ENCODE data around the gene NATD1.

The NATD1 gene

DNA sequence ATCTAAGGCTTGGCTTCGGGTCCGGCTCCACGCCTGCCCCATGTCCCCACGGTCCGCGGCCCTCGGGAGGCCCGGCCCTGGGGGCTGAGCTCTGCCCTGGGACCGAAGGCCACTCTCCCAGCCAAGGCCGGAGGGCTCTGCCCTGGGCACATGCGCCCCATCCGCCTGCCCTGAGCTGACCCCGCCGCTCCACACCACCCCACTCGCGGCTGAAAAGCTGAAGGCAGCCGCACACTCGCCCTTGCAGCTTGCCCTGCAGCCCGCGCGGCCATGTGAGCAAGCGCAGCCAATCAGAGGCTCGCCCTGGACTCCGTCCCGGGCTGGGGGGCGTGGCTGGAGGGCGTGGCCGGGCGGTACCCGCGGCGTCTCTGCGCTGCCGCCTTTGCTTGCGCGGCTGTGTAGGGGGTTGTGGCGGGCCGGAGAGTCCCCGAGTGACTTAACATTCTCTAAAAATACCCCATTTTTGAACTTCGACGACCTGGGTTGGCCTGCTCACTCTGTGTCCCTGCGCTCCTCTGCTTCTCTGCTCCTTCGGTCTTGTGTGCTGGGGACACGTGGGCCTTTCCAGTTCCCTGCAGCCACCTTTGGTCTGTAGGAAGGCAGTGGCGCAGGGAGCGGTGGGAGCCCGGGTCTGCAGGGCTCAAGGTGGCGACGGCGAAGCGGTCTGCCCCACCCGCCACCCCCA lies 22.5 kb upstream of the NATD1 start:
- DNase-seq (ENCODE audit: low spot score) = peak; percentile 90

DNA sequence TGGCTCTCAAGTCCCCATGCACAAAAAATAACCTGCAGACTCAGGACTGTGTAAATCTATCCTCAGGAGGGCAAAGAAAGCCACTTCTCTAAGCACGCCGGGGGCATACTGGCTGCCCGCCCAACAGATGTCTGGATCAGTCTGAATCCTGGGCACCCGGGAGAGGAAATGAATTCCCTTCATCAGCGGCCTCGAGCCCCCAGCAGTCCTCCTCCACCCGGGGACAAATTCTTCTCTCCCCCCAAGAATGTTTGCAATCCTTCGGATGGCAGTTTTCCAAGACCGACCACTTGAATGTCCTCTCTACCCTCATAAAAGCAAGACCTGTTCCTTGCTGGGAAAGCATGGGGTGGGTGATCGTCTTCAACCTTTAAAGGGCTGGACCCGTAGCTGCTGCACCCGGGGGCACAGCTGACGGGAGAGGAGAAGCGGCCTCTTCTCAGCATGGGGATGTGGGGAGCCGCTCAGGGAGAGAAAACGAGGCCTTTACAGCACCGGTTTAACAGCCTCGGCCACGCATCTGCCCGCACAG lies 21.9 kb upstream of the NATD1 start:
- DNase-seq (ENCODE audit: low spot score) = no peak

DNA sequence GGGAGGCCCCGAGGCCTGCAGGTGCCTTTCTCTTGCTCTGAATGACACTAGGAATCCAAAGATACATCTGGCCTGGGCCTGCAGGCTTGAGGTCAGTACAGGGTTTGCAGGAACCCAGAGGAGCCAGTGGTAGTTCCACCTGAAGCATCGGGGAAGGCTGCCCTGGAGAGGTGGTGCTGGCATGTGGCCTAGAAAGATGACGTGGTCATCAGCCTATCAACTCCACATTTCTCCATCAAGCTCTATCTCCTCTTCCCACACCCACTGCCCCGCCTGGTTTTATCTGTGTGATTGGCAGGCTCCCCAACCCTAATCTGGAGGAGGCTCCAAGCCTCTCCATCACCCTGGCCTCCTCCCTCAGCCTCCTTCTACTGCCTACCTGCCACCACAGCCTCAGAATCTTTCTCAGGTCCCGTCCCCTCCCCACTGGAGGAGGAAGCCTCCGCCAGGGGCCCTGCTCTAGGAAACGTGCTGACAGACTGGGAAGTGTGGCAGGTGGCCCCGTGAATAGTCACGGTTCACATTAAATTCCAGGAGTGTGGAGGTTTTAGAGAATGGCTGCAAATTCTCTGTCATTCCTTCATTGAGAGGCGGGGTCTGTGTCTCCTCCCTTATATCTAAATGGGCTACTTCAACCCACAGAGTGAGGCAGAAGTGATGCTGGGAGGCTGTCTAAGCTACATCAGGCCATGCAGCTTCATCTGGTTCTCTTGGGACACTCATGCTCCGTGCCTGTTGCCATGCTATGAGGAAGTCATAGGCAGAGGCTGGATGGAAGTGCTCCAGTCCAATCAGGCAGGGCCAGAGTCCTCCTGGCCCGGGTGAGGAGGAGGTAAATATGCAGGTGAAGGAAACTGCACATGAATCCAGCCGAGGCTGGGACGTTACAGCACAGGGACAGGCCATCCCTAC lies 19.9 kb upstream of the NATD1 start:
- DNase-seq (ENCODE audit: low spot score) = no peak

DNA sequence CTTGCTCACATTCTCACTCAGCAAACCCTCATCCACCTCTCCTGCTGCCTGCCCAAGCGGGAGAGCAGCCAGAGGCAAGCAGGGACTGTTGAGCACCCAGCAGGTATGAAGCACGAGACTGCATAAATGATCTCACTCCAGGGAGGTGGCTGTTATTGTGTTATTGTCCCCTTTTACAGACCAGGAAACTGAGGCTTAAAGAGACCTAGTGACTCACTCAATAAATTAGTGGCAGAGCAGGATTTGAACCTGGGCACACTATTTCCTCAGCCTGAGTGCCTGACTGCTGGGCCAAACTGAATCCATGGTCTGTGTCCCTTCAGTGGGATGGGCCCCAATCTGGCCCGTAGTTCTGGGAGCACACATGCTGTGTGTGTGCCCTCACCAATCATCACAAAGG lies 19.0 kb upstream of the NATD1 start:
- DNase-seq (ENCODE audit: low spot score) = no peak

DNA sequence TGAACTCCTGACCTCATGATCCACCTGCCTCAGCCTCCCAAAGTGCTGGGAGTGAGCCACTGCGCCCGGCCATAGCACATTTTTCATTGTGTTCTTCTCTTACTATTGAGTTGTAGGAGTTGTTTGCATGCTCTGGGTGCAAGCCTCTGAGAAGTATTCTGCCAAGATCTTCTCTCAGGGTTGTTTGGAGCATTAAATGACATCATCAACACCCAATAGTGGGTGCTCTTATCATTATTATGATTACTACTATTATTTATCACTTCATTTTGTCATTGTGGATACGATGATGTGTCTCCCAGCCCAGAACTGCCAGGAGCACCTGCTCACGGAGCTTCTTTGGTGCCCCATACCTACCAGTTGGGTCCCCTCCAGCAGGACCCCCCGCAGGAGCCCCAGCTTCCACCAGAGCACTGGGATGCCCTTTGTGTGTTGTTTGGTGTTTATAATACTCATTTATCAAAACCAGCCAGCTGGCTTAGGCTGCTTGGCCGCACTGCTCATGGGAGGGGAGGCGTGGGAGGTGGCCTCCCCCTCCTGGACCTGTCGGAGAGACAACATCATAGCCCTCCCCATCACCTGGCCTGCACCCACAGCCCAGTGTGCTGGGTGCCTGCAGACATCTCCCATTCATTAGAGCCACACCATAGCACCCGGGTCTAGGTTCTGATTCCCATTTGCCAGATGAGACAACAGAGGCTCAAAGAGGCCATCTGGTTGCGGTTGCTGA lies 18.4 kb upstream of the NATD1 start:
- DNase-seq (ENCODE audit: low spot score) = no peak

DNA sequence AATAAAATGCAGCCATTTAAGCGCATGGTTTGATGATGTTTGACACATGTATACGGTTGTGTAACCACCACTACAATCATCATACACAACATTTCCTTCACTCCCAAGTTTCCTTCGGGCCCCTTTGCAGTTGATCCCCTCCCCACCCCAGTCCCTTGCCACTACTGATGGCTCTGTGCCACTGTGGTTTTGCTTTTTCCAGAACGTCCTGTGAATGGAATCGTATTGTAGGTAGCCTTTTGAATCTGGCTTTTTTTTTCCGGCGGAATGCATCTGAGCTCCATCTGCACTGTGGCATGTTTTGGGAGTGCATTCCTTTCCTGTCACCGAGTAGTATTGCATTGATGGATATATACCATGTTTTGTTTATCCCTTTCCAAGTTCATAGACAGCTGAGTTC lies 16.2 kb upstream of the NATD1 start:
- no peak for DNase-seq (ENCODE audit: low spot score)

DNA sequence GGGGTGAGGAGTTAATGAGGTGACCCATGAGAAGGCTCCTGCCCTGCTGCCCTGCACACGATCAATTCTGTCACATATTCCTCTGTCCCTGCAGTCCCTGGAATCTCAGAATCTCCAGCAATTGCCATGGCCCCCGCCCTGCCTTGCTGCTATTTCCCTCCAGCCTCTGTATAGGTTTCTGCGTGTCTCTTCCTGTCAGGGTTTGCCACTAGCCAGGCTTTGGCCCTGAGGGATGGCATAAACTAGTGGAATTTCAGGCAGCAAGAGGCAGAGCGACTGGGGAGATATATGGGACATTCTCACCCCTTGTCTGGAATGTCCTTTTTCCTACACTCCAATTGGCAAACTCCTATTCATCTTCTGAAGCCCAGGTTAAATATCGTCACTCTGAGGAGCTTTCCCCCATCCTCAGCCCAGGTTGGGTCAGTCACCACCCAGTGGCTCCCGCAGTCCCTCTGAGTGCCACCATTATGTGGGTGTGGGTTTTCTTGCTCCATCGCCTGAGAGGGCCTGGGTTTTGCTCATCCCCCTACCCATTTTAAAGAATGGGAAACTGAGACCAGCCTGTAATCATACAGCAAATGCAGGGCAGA lies 15.5 kb upstream of the NATD1 start:
- DNase-seq (ENCODE audit: low spot score) = no peak

DNA sequence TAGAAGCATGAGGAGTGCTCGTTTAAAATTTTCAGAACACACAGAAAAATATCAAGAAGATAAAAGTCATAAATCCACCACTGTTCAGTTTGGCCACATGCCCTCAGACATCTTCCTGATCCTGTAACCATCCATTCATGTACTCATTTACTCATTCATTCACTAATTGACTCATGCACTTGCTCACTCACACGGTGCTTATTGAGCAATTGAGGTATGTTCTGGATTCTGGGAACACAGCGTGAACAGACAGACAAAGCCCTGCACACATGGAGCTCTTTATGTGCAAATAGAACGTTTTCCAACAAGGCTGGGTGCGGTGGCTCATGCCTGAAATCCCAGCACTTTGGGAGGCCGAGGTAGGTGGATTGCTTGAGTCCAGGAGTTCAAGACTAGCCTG lies 10.2 kb upstream of the NATD1 start:
- DNase-seq (ENCODE audit: low spot score) = no peak

DNA sequence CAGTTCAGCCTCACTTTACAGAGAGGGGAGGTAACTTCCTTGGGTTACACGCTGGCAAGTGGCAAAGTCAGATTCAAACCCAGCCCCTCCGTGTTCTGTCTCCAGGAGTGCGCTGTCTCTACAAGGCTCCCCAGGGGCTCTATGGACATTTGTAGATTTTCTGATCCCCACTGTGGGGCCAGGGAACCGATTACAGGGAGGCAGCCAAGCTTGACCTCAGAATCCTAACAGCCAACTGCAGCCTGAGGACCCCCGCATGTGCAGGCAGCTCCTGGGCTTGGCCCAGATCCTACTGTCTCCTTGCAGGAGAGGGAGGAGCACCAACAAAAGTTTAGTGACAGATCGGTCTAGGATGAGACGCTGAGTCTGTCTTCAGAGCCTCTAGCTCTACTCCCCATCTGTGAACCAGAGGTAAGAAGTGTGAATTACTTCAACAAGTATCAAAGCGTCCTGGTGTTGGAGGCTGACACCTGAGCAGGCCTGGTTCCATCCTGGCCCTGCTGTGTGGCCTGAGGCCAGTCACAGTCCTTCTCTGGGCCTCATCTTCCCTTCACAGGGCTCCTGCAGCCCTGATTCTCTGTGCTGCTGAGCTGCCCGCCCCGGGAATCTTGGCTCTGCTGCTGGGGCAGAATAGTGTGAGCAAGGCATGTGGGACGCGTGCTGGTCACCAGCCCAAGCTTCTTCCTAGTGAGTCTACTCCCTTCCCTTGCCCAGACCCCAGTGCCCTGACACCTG lies 9.2 kb upstream of the NATD1 start:
- DNase-seq (ENCODE audit: low spot score) = no peak

DNA sequence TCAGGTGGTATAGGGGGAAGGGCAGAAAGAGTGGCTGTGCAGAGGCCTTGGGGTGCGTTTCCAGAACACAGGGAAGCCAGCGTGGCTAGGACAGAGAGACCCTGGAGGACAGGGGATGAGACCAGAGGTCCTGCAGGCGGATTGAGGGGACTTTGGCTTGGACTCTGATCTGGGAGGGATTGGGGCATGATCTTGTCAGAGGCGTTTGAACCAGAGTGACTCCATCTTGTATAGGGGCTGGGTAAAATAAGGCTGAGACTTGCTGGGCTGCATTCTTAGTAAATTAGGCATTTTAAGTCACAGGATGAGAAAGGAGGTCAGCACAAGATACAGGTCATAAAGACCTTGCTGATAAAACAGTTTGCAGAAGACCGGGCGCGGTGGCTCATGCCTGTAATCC lies 5.4 kb upstream of the NATD1 start:
- DNase-seq (ENCODE audit: low spot score) = no peak

DNA sequence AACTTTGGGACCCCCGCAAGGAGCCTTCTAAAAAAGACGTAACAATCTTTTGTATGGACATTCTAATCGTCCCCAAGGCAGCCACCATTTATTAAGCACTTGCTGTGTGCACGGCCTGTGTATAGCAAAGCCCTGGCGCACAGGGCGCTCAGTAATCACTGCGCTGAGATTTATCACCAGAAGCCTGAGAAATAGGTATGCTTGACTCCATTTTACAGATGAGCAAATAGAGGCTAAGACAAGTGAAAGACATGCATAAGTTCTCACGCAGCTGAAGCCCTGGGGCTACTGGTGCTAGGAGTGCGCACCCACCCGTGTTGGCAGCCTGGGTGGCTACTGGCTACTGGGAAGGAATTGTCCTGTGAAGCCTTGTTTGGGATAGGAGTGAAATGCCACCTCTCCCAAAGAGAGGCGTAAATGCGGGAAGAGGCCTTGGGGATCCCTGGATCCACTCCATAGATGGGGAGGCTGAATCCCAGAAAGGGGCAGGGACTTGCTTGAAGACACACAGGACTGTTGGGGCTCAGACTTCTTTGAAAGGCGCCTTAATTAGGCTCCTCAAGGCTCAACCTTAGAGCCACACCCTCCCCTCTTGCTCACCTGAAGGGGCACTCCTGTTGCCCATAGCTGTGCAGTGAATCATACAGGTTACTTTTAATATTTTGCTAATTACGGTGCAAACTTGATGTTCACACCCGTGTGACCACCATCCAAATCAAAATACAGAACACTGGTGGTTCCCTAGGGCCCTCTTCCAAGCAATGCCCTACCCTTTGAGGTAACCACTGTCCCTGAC lies 634 bp upstream of the NATD1 start:
- no peak for DNase-seq (ENCODE audit: low spot score)

DNA sequence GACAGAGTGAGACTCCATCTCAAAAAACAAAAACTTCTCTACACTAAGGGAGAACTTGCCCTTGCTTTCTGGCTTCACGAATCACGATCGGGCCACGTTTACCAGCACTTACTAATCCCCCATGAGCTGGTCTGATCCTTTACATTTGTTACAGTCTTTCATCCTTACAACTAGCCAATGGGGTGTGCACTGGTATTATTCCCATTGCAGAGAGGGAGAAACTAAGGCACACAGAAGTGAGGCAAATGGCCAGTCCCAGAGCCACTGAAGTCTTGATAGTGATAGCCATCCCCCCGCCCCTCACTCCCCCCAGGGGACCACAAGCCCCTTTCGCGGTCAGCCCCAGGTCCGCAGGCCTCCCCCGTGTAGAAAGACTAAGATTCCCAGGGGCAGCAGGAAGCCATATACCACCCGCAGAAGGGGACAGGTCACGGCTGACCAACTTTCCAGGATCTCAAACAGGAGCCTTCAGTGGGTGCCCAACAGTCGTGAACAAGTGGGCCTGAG lies 868 bp downstream of the NATD1 start:
- DNase-seq (ENCODE audit: low spot score) = no peak

DNA sequence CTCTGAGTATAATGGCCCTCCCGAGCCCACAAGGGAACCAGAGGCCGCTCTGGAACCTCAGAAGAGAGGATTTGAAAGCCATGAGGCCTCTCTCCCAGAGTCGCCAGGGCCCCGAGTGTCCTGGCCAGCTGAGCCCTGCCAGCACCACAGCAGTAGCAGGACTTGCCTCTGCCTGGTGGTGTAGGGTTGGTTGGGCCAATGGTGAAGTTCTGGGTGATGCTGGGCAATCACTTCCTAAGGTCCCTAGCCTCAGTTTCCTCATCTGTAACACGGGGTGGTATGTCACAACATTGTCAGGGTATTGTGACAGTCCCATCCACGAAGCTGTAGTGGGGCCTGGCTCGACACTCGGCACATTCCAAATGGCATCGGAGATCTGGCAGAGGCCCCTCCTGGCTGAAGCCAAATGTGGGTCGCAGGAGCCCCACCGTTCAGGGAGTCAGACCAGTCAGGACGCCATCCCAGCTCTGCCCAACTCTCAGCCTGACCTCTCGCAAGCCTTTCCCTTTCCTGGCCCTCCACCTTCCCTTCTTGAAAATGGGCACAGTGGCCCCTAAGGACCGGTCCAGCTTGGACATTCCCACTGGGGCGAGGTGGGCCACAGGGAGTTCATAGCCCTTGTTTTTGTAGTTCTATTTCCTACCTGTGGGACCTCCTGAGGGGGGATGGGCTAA lies 1.7 kb downstream of the NATD1 start:
- no peak for DNase-seq (ENCODE audit: low spot score)

DNA sequence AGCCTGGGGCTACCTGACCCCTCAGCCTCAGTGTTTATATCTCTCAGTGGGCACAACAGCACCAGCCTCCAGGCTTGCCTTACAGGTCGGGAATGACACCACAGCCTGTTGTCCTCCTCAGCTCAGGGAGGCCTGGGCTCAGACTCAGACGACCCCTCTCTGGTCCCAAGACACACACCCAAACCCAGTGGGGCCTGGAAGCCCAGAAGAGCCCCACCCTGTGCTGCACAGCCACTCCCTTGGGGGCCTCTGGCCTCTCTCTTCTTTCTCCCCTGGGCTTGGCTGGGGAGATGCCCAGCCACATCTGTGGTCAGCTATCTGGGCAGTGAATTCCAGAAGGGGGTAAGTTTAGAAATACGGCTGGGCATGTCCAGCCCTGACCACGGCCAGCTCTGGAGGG lies 2.4 kb downstream of the NATD1 start:
- no peak for DNase-seq (ENCODE audit: low spot score)

DNA sequence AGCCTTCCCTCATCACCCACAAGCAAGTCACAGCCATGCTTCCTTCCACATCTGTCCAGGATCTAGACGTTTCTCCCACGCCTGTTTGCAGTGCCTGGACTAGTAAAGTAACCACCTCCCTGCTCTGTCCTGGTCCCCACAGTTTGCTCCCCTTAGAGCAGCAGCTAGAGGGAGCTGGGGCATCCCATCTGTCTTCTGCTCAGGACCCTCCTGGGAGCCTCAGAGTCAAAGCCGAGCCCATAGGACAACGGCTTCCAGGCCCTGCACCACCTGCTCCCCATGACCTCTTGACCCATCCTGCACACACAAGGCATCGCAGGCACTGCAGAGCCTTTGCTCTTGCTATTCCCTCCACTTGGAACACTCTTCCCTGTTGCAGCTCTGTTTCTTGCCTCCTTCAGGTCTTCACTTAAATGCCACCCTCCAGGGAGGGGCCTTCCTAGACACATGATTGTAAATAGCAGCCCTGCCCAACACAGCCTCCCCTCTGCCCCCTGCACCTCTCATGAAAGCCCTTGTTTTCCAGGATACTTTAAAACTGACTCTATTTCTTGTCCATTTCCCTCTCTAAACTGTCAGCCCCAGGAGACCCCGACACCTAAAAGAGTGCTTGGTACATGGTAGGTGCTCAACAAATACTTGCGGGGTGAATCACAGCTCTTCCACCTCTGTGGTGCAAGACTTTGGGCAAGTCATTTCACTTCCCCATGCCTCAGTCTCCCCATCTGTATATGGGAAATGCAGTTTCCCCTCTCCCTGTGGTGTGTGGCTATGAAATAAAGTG lies 3.1 kb downstream of the NATD1 start:
- DNase-seq (ENCODE audit: low spot score) = peak; percentile 36

DNA sequence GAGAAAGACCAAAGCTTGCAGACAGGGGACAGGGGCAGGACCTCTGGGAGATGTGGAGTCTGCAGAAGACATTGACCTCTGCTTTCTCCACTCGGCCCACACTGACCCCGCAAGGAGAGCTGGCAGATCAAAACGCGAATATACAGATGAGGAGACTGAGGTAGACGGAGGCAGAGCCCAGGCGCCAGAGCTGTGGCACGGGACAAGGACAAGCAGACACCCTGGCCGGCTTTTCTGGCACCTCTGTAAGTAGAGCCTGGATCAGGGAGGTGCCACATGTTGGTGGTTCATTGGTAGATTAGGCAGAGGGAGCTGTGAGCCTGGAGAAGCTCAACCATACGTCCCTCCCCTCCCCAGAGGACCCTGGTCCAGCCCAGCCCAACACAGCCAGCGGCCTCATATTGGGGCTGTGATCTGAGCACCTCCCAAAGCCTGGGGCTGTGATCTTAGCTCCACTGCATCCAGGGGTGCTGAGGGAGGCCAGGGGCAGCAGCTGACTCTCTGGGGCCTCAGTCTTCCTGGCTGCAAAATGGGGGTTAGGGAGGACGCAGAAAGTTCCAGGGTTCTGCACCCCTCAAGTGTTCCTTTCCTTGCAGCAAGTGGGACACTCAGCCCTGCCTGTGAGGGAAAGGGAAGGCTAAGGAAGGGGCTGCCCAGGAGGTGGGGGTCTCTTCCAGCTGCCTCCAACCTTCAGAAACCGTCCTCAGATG lies 4.0 kb downstream of the NATD1 start:
- DNase-seq (ENCODE audit: low spot score) = no peak

DNA sequence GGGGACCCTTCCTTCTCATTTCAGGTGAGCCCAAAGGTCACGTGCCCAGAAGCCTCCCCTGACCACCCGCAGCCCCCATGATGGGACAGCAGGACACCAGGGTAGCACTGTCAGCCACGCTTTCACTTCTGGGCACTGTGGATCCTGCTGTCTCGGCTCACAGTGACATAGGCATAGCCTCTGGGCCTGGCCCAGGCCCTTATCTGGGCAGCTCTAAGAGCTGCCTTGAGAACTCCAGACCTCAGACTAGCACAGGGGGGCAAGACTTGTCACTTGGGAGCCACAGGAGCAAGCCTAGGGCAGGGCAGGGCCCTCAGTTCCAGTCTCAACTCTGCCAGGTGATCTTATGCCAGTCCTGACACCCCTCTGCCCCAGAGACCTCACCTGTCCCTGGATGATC lies 4.7 kb downstream of the NATD1 start:
- no peak for DNase-seq (ENCODE audit: low spot score)

DNA sequence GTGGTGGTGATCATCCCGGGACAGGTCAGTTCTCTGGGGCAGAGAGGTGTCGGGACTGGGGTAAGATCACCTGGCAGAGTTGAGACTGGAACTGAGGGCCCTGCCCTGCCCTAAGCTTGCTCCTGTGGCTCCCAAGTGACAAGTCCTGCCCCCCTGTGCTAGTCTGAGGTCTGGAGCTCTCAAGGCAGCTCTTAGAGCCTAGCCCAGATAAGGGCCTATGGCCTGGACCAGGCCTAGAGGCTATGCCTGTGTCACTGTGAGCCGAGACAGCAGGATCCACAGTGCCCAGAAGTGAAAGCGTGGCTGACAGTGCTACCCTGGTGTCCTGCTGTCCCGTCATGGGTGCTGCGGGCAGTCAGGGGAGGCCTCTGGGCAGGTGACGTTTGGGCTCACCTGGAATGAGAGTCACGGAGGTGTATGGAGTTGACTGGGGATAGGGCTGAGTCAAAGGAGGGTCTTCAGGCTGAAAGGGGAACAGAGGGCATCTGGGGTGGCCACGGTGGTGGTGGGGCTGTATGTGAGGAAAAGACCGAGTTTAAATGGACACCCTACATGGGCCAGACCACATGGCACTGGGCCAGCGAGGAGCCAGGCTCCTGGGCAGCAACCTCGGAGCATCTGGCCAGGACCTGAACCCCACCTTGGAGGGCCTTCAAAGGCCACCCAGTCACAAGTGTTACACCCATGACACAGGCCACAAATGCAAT lies 5.5 kb downstream of the NATD1 start:
- no peak for DNase-seq (ENCODE audit: low spot score)
